A673 (cell line): ENCODE results near the gene CARMIL1. TPM values are rescaled to one million over a fixed set of nuclear protein-coding genes. Genes with fewer than 3 reads are reported as not detected.

Experiments
- BruUV-seq: library from RNA; stranded (reverse); fragments of 400-500 nt; replicated peaks from 2 replicates; lab custom pipeline; 2021; lab: Mats Ljungman, UMichigan
- CTCF ChIA-PET: fragments of 300-600 bp; sonication (Branson Sonifier 250); formaldehyde crosslinking; loops from one replicate; lab custom pipeline; 2022; ENCODE audit warnings: antibody characterized with exemption; lab: Charles Lee
- POLR2A ChIA-PET: fragments of 300-600 bp; sonication (Branson Sonifier 250); formaldehyde crosslinking; loops from one replicate; lab custom pipeline; 2022; ENCODE audit warnings: antibody characterized with exemption; ENCODE audit not compliant: low non-redundant PET; lab: Charles Lee
- DNase-seq: peaks from one replicate; pipeline ENCODE4 v3.0.0-alpha.2; 2015; ENCODE audit warnings: low spot score
- H3K27ac ChIP-seq: fragments of 200-600 bp; sonication (generic); 2 replicates; pipeline ENCODE4 v1.5.1; 2016; ENCODE audit warnings: mixed run types, low read depth, mild to moderate bottlenecking, mixed read lengths, antibody characterized with exemption, low read length; ENCODE audit not compliant: poor library complexity, severe bottlenecking
- H3K27me3 ChIP-seq: fragments of 200-600 bp; sonication (generic); replicated peaks from 2 replicates; pipeline ENCODE4 v1.6.1; 2017; ENCODE audit warnings: mixed run types, low read depth, mild to moderate bottlenecking, mixed read lengths, antibody characterized with exemption, low read length; ENCODE audit not compliant: insufficient read depth, poor library complexity
- H3K36me3 ChIP-seq: fragments of 200-600 bp; sonication (generic); 2 replicates; pipeline ENCODE4 v1.6.1; 2016; ENCODE audit warnings: mixed run types, mild to moderate bottlenecking, mixed read lengths, antibody characterized with exemption, low read length; ENCODE audit not compliant: insufficient read depth, poor library complexity, severe bottlenecking
- H3K4me1 ChIP-seq: fragments of 200-600 bp; sonication (generic); 2 replicates; pipeline ENCODE4 v1.6.1; 2017; ENCODE audit warnings: mixed run types, mild to moderate bottlenecking, mixed read lengths, antibody characterized with exemption, low read length; ENCODE audit not compliant: insufficient read depth, poor library complexity, severe bottlenecking
- H3K4me3 ChIP-seq: fragments of 200-600 bp; sonication (generic); 2 replicates; pipeline ENCODE4 v1.5.1; 2016; ENCODE audit warnings: low read depth, mixed run types, mild to moderate bottlenecking, mixed read lengths, low read length; ENCODE audit not compliant: poor library complexity, severe bottlenecking
- H3K9me3 ChIP-seq: fragments of 200-600 bp; sonication (generic); 2 replicates; pipeline ENCODE4 v1.6.1; 2016; ENCODE audit warnings: mixed run types, low read depth, mild to moderate bottlenecking, mixed read lengths, antibody characterized with exemption, low read length; ENCODE audit not compliant: poor library complexity, severe bottlenecking
- CTCF ChIP-seq: fragments of 300-800, 200-600 bp; sonication (generic); conservative IDR thresholded peaks from 2 replicates; pipeline ENCODE4 v1.5.1; 2017; ENCODE audit warnings: low read depth, mild to moderate bottlenecking, antibody characterized with exemption, low read length, moderate library complexity, mixed read lengths
- EZH2 ChIP-seq: fragments of 200-600 bp; sonication (generic); IDR thresholded peaks from 2 replicates; pipeline ENCODE4 v1.6.1; 2017; ENCODE audit warnings: borderline replicate concordance, low read depth, mild to moderate bottlenecking, mixed read lengths, antibody characterized with exemption, low read length; ENCODE audit not compliant: poor library complexity, severe bottlenecking
- intact Hi-C: fragments of 100-400 bp; cut with micrococcal nuclease; formaldehyde crosslinking; loops from one replicate; pipeline ENCODE4 v1.10.0; 2022; ENCODE audit not compliant: unreplicated experiment
- total RNA-seq: library from RNA; stranded (reverse); gene quantifications from 2 replicates; pipeline ENCODE4 v1.2.3, GENCODE V29; 2021

The CARMIL1 gene
- total RNA-seq, 1 experiment from 2014 or later, result 7.2 TPM

GRCh38 chr6:25436760-25437159, 157.6 kb downstream of the CARMIL1 start:
- no peak overlapping the region for H3K4me3 ChIP-seq
- no peaks in the 10 kb centered on the region for H3K4me1 ChIP-seq
- H3K27me3 ChIP-seq, result no peaks in the 10 kb centered on the region
- H3K9me3 ChIP-seq, result no peaks in the 10 kb centered on the region
- H3K36me3 ChIP-seq, result no peaks in the 10 kb centered on the region
- intact Hi-C loops, result no loop called here
- no TSS peak for BruUV-seq
- CTCF ChIA-PET, result no interaction called here
- TF ChIP-seq CTCF (no peak), EZH2 (no peak)
- no peak overlapping the region for H3K27ac ChIP-seq
- no peak for DNase-seq
- POLR2A ChIA-PET, result no interaction called here

- H3K27me3 ChIP-seq, result no peaks in the 10 kb centered on the region
- no peak overlapping the region for H3K27ac ChIP-seq
- POLR2A ChIA-PET, result interaction anchor here (0.6 kb wide), 1 partner anchor 661 kb away, joined by 3 read pairs; no protein-coding TSS in a partner anchor
- no peak overlapping the region for H3K4me3 ChIP-seq
- DNase-seq, result no peak
- BruUV-seq, result no TSS peak
- TF ChIP-seq EZH2, result no peak
- TF ChIP-seq CTCF, result no peak
- H3K36me3 ChIP-seq, result no peaks in the 10 kb centered on the region
- intact Hi-C loops, result no loop called here
- H3K4me1 ChIP-seq, result peaks cover 8% of the 10 kb centered on the region
- no peaks in the 10 kb centered on the region for H3K9me3 ChIP-seq
- CTCF ChIA-PET, result no interaction called here
Measured at GRCh38 chr6:25439368-25439767, 160.2 kb downstream of the CARMIL1 start.

GRCh38 chr6:25441663-25442270, 162.6 kb downstream of the CARMIL1 start:
- TF ChIP-seq CTCF (no peak), EZH2 (no peak)
- Histone ChIP-seq H3K27ac (no peak overlapping the region), H3K27me3 (no peaks in the 10 kb centered on the region), H3K4me3 (no peak overlapping the region), H3K9me3 (no peaks in the 10 kb centered on the region), H3K36me3 (no peaks in the 10 kb centered on the region), H3K4me1 (peaks cover 8% of the 10 kb centered on the region)
- intact Hi-C loops, result no loop called here
- BruUV-seq, result no TSS peak
- DNase-seq, result no peak
- CTCF ChIA-PET, result interaction anchor here (0.6 kb wide), 1 partner anchor 22 kb away, joined by 3 read pairs; no protein-coding TSS in a partner anchor
- POLR2A ChIA-PET, result no interaction called here
